ENCODE data around the gene QRSL1.

QRSL1 gene

GRCh38 chr6:106716966-106717365 is 87.6 kb downstream of the QRSL1 start:
- no peak overlapping the region for H3K4me3 ChIP-seq (ENCODE audit: low read depth, low read length)
- in situ Hi-C loops (cut with HindIII; ENCODE audit: low pct_ligation_motif_present, low sequenced_read_pairs), result no loop called here
- no peak for TF ChIP-seq CTCF (IDR thresholded peaks at IDR 0.05; ENCODE audit: low read depth, low read length, missing control alignments)
- H3K36me3 ChIP-seq (replicated peaks), result no peaks in the 10 kb centered on the region
- H3K27ac ChIP-seq, result no peak overlapping the region
- no peak for DNase-seq
- no peaks in the 10 kb centered on the region for H3K27me3 ChIP-seq (replicated peaks)
